Activated naive CD4-positive, alpha-beta T cell treated with anti-CD3 and anti-CD28 coated beads, Interleukin-2, amount 50 U/mL, for 16 hours (primary cell): ENCODE measurements around the gene USHBP1.
"Not testable (repeated sequence)": the region's sequence is repeated elsewhere in the genome, so short reads cannot be mapped to it uniquely, and the experiment has no call there.

ENCODE experiments used
- DNase-seq: peaks from one replicate; pipeline ENCODE4 v3.0.0-alpha.2; 2020

Gene USHBP1

GRCh38 chr19:17264641-17264979 lies at the start of gene USHBP1:
Gene USHBP1, minus strand, starts transcription at chr19:17264745. Its CDS starts 446 bp downstream, at chr19:17264299.
- DNase-seq: no peak

GRCh38 chr19:17314007-17314593 lies 49.6 kb upstream of the USHBP1 start:
- DNase-seq: no peak

- DNase-seq: no peak
Measured at GRCh38 chr19:17312189-17313113, 47.9 kb upstream of the USHBP1 start.

GRCh38 chr19:17311455-17312188 lies 47.1 kb upstream of the USHBP1 start:
- no peak for DNase-seq

- no peak for DNase-seq
Measured at GRCh38 chr19:17309965-17310461, 45.5 kb upstream of the USHBP1 start.

GRCh38 chr19:17309198-17309964 lies 44.8 kb upstream of the USHBP1 start, which contains the start of gene DDA1:
Gene DDA1, plus strand, starts transcription at chr19:17309563. Its CDS starts 92 bp downstream, at chr19:17309655.
- DNase-seq: peak; percentile 99

- DNase-seq: no peak
Measured at GRCh38 chr19:17307876-17308377, 43.4 kb upstream of the USHBP1 start.

- no peak for DNase-seq
Measured at GRCh38 chr19:17306285-17306714, 41.8 kb upstream of the USHBP1 start.

- peak; percentile 92 for DNase-seq
Measured at GRCh38 chr19:17305517-17306284, 41.2 kb upstream of the USHBP1 start, which contains the start of gene MRPL34. Gene MRPL34, plus strand, starts transcription at chr19:17305872. Its CDS starts 21 bp downstream, at chr19:17305893.

GRCh38 chr19:17305216-17305516 lies 40.6 kb upstream of the USHBP1 start:
- no peak for DNase-seq

GRCh38 chr19:17304386-17305215 lies 40.1 kb upstream of the USHBP1 start:
- DNase-seq: no peak

- no peak for DNase-seq
Measured at GRCh38 chr19:17303940-17304267, 39.4 kb upstream of the USHBP1 start.

GRCh38 chr19:17303167-17303939 lies 38.8 kb upstream of the USHBP1 start, which contains the start of gene ABHD8:
Gene ABHD8, minus strand, starts transcription at chr19:17303425. Its CDS starts 1,809 bp downstream, at chr19:17301616.
- DNase-seq: peak; percentile 94

GRCh38 chr19:17302391-17303166 lies 38.0 kb upstream of the USHBP1 start:
- DNase-seq: no peak

- no peak for DNase-seq
Measured at GRCh38 chr19:17300992-17301619, 36.6 kb upstream of the USHBP1 start.

- no peak for DNase-seq
Measured at GRCh38 chr19:17296976-17297375, 32.4 kb upstream of the USHBP1 start.

- no peak for DNase-seq
Measured at GRCh38 chr19:17296273-17296672, 31.7 kb upstream of the USHBP1 start.

- not testable (repeated sequence) for DNase-seq
Measured at GRCh38 chr19:17295551-17295950, 31.0 kb upstream of the USHBP1 start.
